Ishikawa (cell line): Measurements from ENCODE around the gene PLCL1.

Experiments used
- CEBPB ChIP-seq: IDR thresholded peaks from 2 replicates; pipeline ENCODE4 v1.6.1; 2012
- CREB1 ChIP-seq: IDR thresholded peaks from 2 replicates; pipeline ENCODE4 v1.6.1; 2012; ENCODE audit warnings: low read depth
- EP300 ChIP-seq: IDR thresholded peaks from 2 replicates; pipeline ENCODE4 v1.6.1; 2012; ENCODE audit warnings: borderline replicate concordance
- FOXM1 ChIP-seq: IDR thresholded peaks from 2 replicates; pipeline ENCODE4 v1.6.1; 2012; ENCODE audit warnings: low read depth, borderline replicate concordance
- MAX ChIP-seq: IDR thresholded peaks from 2 replicates; pipeline ENCODE4 v1.6.1; 2012
- NFIC ChIP-seq: IDR thresholded peaks from 2 replicates; pipeline ENCODE4 v1.6.1; 2012
- RAD21 ChIP-seq: IDR thresholded peaks from 2 replicates; pipeline ENCODE4 v1.6.1; 2012; ENCODE audit warnings: low read depth
- REST ChIP-seq: IDR thresholded peaks from 2 replicates; pipeline ENCODE4 v1.6.1; 2012; ENCODE audit warnings: low read depth, mild to moderate bottlenecking
- TAF1 ChIP-seq: IDR thresholded peaks from 2 replicates; pipeline ENCODE4 v1.6.1; 2012; ENCODE audit warnings: low read depth, mild to moderate bottlenecking
- TCF12 ChIP-seq: IDR thresholded peaks from 2 replicates; pipeline ENCODE4 v1.6.1; 2012; ENCODE audit warnings: low read depth
- TEAD4 ChIP-seq: IDR thresholded peaks from 2 replicates; pipeline ENCODE4 v1.6.1; 2012
- USF1 ChIP-seq: IDR thresholded peaks from 2 replicates; pipeline ENCODE4 v1.6.1; 2012
- YY1 ChIP-seq: IDR thresholded peaks from 2 replicates; pipeline ENCODE4 v1.6.1; 2012; ENCODE audit warnings: low read depth
- ZBTB7A ChIP-seq: IDR thresholded peaks from 2 replicates; pipeline ENCODE4 v1.6.1; 2012; ENCODE audit warnings: low read depth

The PLCL1 gene

GRCh38 chr2:197814526-197814925, 10.1 kb downstream of the PLCL1 start:
- TF ChIP-seq TCF12 (no peak), EP300 (no peak), CREB1 (no peak), FOXM1 (no peak), CEBPB (no peak), NFIC (no peak), RAD21 (no peak), ZBTB7A (no peak), MAX (no peak), TAF1 (no peak)

- no peak for TF ChIP-seq USF1
- TF ChIP-seq TEAD4: no peak
- TF ChIP-seq CEBPB: no peak
- no peak for TF ChIP-seq TAF1
- no peak for TF ChIP-seq RAD21
- TF ChIP-seq YY1: no peak
Measured at GRCh38 chr2:197821550-197822289, 17.3 kb downstream of the PLCL1 start.

- TF ChIP-seq CREB1 (no peak), TAF1 (no peak), TEAD4 (no peak), REST (no peak), MAX (no peak), YY1 (no peak), USF1 (no peak)
Measured at GRCh38 chr2:197822333-197822732, 17.9 kb downstream of the PLCL1 start.

GRCh38 chr2:197827618-197828017, 23.2 kb downstream of the PLCL1 start:
- TF ChIP-seq USF1 (no peak), MAX (no peak), FOXM1 (no peak), TAF1 (no peak), TCF12 (no peak), REST (no peak), TEAD4 (no peak), ZBTB7A (no peak), EP300 (no peak), RAD21 (no peak)

- TF ChIP-seq TCF12 (no peak), NFIC (peak; percentile 47; the same call in 1 of the 2 replicates), CEBPB (peak; percentile 92), REST (no peak), EP300 (peak; percentile 26; the same call in 1 of the 2 replicates)
Measured at GRCh38 chr2:197828464-197829135, 24.2 kb downstream of the PLCL1 start.
